Liver (tissue), 9 donors: ENCODE measurements around the gene COL23A1. TPM values are rescaled to one million over a fixed set of nuclear protein-coding genes. Genes with fewer than 3 reads are reported as not detected.

Experiments
- DNase-seq: peaks from one replicate; pipeline ENCODE4 v3.0.0-alpha.2; 2017; ENCODE audit warnings: low spot score
- H3K27ac ChIP-seq, 2 donors: one replicate each; pipeline ENCODE4 v1.7.0; 2013; ENCODE audit warnings: inconsistent platforms in 2 of 2, low read length in 2 of 2, control low read depth in 1 of 2, low read depth in 1 of 2, mild to moderate bottlenecking in 1 of 2
- H3K27me3 ChIP-seq, 4 donors: one replicate each; pipeline versions ENCODE4 v1.6.1 to v1.7.0; 2013; ENCODE audit warnings: low read length in 3 of 4, inconsistent platforms in 1 of 4, mild to moderate bottlenecking in 1 of 4, moderate library complexity in 1 of 4; ENCODE audit not compliant: control insufficient read depth in 4 of 4, insufficient read depth in 4 of 4
- H3K36me3 ChIP-seq, 4 donors: one replicate each; pipeline versions ENCODE4 v1.6.1 to v1.7.0; 2013; ENCODE audit warnings: low read length in 3 of 4, mild to moderate bottlenecking in 3 of 4, low read depth in 1 of 4, moderate library complexity in 1 of 4; ENCODE audit not compliant: control insufficient read depth in 4 of 4, insufficient read depth in 3 of 4
- H3K4me1 ChIP-seq, 4 donors: one replicate each; pipeline versions ENCODE4 v1.6.1 to v1.7.0; 2013; ENCODE audit warnings: low read length in 3 of 4, mild to moderate bottlenecking in 3 of 4, moderate library complexity in 1 of 4; ENCODE audit not compliant: control insufficient read depth in 4 of 4, insufficient read depth in 4 of 4
- H3K4me3 ChIP-seq, 3 donors: one replicate each; pipeline versions ENCODE4 v1.6.1 to v1.7.0; 2013; ENCODE audit warnings: low read length in 3 of 3, control low read depth in 1 of 3, low read depth in 1 of 3, mild to moderate bottlenecking in 1 of 3
- H3K9ac ChIP-seq, 2 donors: one replicate each; pipeline ENCODE4 v1.7.0; 2013; ENCODE audit warnings: low read length in 2 of 2, mild to moderate bottlenecking in 2 of 2, moderate library complexity in 2 of 2, control low read depth in 1 of 2, low read depth in 1 of 2
- H3K9me3 ChIP-seq, 4 donors: one replicate each; pipeline versions ENCODE4 v1.6.1 to v1.7.0; 2013; ENCODE audit warnings: low read length in 3 of 4; ENCODE audit not compliant: control insufficient read depth in 4 of 4
- EGR1 ChIP-seq, 2 donors: IDR thresholded peaks; 2 replicates each; pipeline ENCODE4 v1.6.1; 2016 to 2018; ENCODE audit warnings: antibody characterized with exemption in 2 of 2, low read depth in 2 of 2
- FOXA1 ChIP-seq: IDR thresholded peaks from 2 replicates; pipeline ENCODE4 v1.6.1; 2016; ENCODE audit warnings: antibody characterized with exemption
- FOXA2 ChIP-seq: IDR thresholded peaks from 2 replicates; pipeline ENCODE4 v1.6.1; 2016; ENCODE audit warnings: antibody characterized with exemption
- GABPA ChIP-seq, 2 donors: IDR thresholded peaks in 1 of 2; conservative IDR thresholded peaks in 1 of 2; 2 replicates each; pipeline ENCODE4 v1.6.1; 2016; ENCODE audit warnings: antibody characterized with exemption in 2 of 2, mild to moderate bottlenecking in 1 of 2, moderate library complexity in 1 of 2
- HNF4A ChIP-seq, 2 donors: conservative IDR thresholded peaks; 2 replicates each; pipeline ENCODE4 v1.6.1; 2016; ENCODE audit warnings: antibody characterized with exemption in 2 of 2, mild to moderate bottlenecking in 2 of 2
- HNF4G ChIP-seq: IDR thresholded peaks from 2 replicates; pipeline ENCODE4 v1.6.1; 2016; ENCODE audit warnings: antibody characterized with exemption
- JUND ChIP-seq, 2 donors: IDR thresholded peaks; 2 replicates each; pipeline ENCODE4 v1.6.1; 2016; ENCODE audit warnings: antibody characterized with exemption in 2 of 2
- NR2F2 ChIP-seq: IDR thresholded peaks from 2 replicates; pipeline ENCODE4 v1.6.1; 2016; ENCODE audit warnings: antibody characterized with exemption
- RAD21 ChIP-seq, 2 donors: IDR thresholded peaks; 2 replicates each; pipeline ENCODE4 v1.6.1; 2016; ENCODE audit warnings: antibody characterized with exemption in 2 of 2, mild to moderate bottlenecking in 2 of 2
- RXRA ChIP-seq, 2 donors: IDR thresholded peaks; 2 replicates each; pipeline ENCODE4 v1.6.1; 2017 to 2018; ENCODE audit warnings: antibody characterized with exemption in 2 of 2, mild to moderate bottlenecking in 1 of 2
- SP1 ChIP-seq: IDR thresholded peaks from 2 replicates; pipeline ENCODE4 v1.6.1; 2018; ENCODE audit warnings: antibody characterized with exemption, mild to moderate bottlenecking
- TAF1 ChIP-seq: conservative IDR thresholded peaks from 2 replicates; pipeline ENCODE4 v1.6.1; 2016; ENCODE audit warnings: antibody characterized with exemption, mild to moderate bottlenecking
- YY1 ChIP-seq: IDR thresholded peaks from 2 replicates; pipeline ENCODE4 v1.6.1; 2016; ENCODE audit warnings: antibody characterized with exemption, mild to moderate bottlenecking
- WGBS: extraction: QIAGEN DNeasy Blood & Tissue Kit; methylation state at CpG from one replicate; pipeline ENCODE4 v1.1.7; 2013; 5-methylcytosine and 5-hydroxymethylcytosine counted together
- polyA plus RNA-seq, 2 donors: library from polyadenylated mRNA; stranded (reverse) in 1 of 2; unstranded in 1 of 2; fragments of 200-250 nt in 1 of 2; fragments of >200 nt in 1 of 2; fragmentation: Nextera tagmentation in 1 of 2; extraction: Ambion mirVana in 1 of 2; gene quantifications; one replicate each; pipeline versions ENCODE4 v1.2.1 to v1.2.3, GENCODE V29; 2013 to 2015
- total RNA-seq, 2 donors: library from RNA; depleted of rRNA; stranded (reverse); fragments of >200 nt; gene quantifications; one replicate each; pipeline ENCODE4 v1.2.3, GENCODE V29; 2014
- TF ChIP-seq, protein P1 (sequence below): IDR thresholded peaks from 2 replicates; pipeline ENCODE4 v1.6.1; 2016; ENCODE audit warnings: antibody characterized with exemption
- TF ChIP-seq, protein P2 (sequence below): IDR thresholded peaks from 2 replicates; pipeline ENCODE4 v1.6.1; 2016; ENCODE audit warnings: antibody characterized with exemption
- TF ChIP-seq, protein P3 (sequence below): IDR thresholded peaks from 2 replicates; pipeline ENCODE4 v1.6.1; 2016; ENCODE audit warnings: antibody characterized with exemption, mild to moderate bottlenecking
- TF ChIP-seq, protein P4 (sequence below): fragments of 150-350 bp; IDR thresholded peaks from 2 replicates; pipeline ENCODE4 v1.5.1; 2017; ENCODE audit warnings: improper control_type of control experiment, low read depth, low read length; ENCODE audit not compliant: missing input control
- TF ChIP-seq, protein P5 (sequence below): IDR thresholded peaks from 2 replicates; pipeline ENCODE4 v1.6.1; 2016; ENCODE audit warnings: antibody characterized with exemption
- donor health status: healthy.
- donor health status: healthy.
- donor health status: healthy.
- donor health status: healthy.
- donor health status: healthy.

The COL23A1 gene
- total and polyA plus RNA-seq, 4 donors = 0.08 to 1.4 (median 0.27) TPM

DNA sequence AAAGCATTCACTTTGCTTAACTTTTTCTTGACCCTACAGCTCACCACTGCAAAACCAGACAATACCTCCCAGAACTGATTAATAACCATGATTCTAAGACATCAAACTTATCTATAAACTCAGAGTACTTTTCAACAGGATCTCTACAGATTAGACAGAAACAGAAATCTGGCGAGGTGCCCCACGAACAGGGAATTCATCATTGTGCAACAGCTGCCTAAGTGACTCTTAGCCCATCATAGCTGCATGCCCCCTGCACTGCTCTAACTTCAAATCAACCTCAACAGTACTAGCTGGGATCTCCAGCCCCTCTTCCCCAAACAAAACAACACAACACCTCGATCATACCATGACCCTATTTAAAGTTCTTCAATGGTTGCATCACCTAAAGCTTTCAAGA is 16.1 kb upstream of the COL23A1 start:
- no peak overlapping the region for H3K9ac ChIP-seq
- H3K4me1 ChIP-seq = peaks cover 0 to 4% (median 0%) of the 10 kb centered on the region in 4 donors
- H3K27ac ChIP-seq = no peak overlapping the region
- DNase-seq = no peak
- no peaks in the 10 kb centered on the region for H3K9me3 ChIP-seq
- peaks cover 11 to 72% (median 51%) of the 10 kb centered on the region in 4 donors for H3K36me3 ChIP-seq
- TF ChIP-seq, protein P1, sequence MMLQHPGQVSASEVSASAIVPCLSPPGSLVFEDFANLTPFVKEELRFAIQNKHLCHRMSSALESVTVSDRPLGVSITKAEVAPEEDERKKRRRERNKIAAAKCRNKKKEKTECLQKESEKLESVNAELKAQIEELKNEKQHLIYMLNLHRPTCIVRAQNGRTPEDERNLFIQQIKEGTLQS = no peak
- no peak for TF ChIP-seq JUND (IDR thresholded peaks at IDR 0.05)
- TF ChIP-seq, protein P2, sequence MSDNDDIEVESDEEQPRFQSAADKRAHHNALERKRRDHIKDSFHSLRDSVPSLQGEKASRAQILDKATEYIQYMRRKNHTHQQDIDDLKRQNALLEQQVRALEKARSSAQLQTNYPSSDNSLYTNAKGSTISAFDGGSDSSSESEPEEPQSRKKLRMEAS = no peak
- TF ChIP-seq EGR1 (IDR thresholded peaks at IDR 0.05; ENCODE audit: low read depth in 2 of 2) = no peak
- TF ChIP-seq SP1 = no peak
- TF ChIP-seq NR2F2 = no peak
- no peak for TF ChIP-seq GABPA (IDR thresholded peaks at IDR 0.05 in 1 of 2, conservative IDR thresholded peaks at IDR 0.05 in 1 of 2)
- no peak for TF ChIP-seq YY1
- no peak for TF ChIP-seq FOXA2
- TF ChIP-seq HNF4A (conservative IDR thresholded peaks at IDR 0.05) = no peak
- TF ChIP-seq, protein P3, sequence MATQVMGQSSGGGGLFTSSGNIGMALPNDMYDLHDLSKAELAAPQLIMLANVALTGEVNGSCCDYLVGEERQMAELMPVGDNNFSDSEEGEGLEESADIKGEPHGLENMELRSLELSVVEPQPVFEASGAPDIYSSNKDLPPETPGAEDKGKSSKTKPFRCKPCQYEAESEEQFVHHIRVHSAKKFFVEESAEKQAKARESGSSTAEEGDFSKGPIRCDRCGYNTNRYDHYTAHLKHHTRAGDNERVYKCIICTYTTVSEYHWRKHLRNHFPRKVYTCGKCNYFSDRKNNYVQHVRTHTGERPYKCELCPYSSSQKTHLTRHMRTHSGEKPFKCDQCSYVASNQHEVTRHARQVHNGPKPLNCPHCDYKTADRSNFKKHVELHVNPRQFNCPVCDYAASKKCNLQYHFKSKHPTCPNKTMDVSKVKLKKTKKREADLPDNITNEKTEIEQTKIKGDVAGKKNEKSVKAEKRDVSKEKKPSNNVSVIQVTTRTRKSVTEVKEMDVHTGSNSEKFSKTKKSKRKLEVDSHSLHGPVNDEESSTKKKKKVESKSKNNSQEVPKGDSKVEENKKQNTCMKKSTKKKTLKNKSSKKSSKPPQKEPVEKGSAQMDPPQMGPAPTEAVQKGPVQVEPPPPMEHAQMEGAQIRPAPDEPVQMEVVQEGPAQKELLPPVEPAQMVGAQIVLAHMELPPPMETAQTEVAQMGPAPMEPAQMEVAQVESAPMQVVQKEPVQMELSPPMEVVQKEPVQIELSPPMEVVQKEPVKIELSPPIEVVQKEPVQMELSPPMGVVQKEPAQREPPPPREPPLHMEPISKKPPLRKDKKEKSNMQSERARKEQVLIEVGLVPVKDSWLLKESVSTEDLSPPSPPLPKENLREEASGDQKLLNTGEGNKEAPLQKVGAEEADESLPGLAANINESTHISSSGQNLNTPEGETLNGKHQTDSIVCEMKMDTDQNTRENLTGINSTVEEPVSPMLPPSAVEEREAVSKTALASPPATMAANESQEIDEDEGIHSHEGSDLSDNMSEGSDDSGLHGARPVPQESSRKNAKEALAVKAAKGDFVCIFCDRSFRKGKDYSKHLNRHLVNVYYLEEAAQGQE = no peak
- TF ChIP-seq, protein P4, sequence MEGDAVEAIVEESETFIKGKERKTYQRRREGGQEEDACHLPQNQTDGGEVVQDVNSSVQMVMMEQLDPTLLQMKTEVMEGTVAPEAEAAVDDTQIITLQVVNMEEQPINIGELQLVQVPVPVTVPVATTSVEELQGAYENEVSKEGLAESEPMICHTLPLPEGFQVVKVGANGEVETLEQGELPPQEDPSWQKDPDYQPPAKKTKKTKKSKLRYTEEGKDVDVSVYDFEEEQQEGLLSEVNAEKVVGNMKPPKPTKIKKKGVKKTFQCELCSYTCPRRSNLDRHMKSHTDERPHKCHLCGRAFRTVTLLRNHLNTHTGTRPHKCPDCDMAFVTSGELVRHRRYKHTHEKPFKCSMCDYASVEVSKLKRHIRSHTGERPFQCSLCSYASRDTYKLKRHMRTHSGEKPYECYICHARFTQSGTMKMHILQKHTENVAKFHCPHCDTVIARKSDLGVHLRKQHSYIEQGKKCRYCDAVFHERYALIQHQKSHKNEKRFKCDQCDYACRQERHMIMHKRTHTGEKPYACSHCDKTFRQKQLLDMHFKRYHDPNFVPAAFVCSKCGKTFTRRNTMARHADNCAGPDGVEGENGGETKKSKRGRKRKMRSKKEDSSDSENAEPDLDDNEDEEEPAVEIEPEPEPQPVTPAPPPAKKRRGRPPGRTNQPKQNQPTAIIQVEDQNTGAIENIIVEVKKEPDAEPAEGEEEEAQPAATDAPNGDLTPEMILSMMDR = no peak
- no peak for TF ChIP-seq RXRA (IDR thresholded peaks at IDR 0.05)
- TF ChIP-seq FOXA1 = no peak
- TF ChIP-seq TAF1 = no peak
- TF ChIP-seq, protein P5, sequence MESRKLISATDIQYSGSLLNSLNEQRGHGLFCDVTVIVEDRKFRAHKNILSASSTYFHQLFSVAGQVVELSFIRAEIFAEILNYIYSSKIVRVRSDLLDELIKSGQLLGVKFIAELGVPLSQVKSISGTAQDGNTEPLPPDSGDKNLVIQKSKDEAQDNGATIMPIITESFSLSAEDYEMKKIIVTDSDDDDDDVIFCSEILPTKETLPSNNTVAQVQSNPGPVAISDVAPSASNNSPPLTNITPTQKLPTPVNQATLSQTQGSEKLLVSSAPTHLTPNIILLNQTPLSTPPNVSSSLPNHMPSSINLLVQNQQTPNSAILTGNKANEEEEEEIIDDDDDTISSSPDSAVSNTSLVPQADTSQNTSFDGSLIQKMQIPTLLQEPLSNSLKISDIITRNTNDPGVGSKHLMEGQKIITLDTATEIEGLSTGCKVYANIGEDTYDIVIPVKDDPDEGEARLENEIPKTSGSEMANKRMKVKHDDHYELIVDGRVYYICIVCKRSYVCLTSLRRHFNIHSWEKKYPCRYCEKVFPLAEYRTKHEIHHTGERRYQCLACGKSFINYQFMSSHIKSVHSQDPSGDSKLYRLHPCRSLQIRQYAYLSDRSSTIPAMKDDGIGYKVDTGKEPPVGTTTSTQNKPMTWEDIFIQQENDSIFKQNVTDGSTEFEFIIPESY = no peak
- TF ChIP-seq HNF4G = no peak
- TF ChIP-seq RAD21 (IDR thresholded peaks at IDR 0.05) = no peak
- no peak overlapping the region for H3K4me3 ChIP-seq
- H3K27me3 ChIP-seq = no peaks in the 10 kb centered on the region
- 57% methylated on average over 3 of the region's 3 CpGs for WGBS
